Stimulated activated naive B cell treated with anti-CD40 and anti-IgM and Interleukin-4, amounts not matched to agents 10 μg/mL and 1 μg/mL and 100 μg/mL, for 72 hours (primary cell): ENCODE data around the gene NDUFA3.

Source experiments
- ATAC-seq, 2 donors: fragments of 150-1000 bp; cut with Tn5 transposase; replicated peaks; 2 replicates each; pipeline ENCODE4 v1.10.0; 2021; ENCODE audit warnings: moderate library complexity in 1 of 2
- DNase-seq: peaks from one replicate; pipeline ENCODE4 v3.0.0; 2021
- H3K27ac Mint-ChIP-seq: one replicate; pipeline ENCODE4 v1.8.0; 2022; ENCODE audit warnings: mild to moderate bottlenecking, mixed read lengths
- H3K27me3 Mint-ChIP-seq, 2 donors: one replicate each; pipeline ENCODE4 v1.8.0; 2022; ENCODE audit warnings: mixed read lengths in 2 of 2
- H3K36me3 Mint-ChIP-seq, 2 donors: one replicate each; pipeline ENCODE4 v1.8.0; 2022; ENCODE audit warnings: mixed read lengths in 2 of 2, mild to moderate bottlenecking in 1 of 2
- H3K4me1 Mint-ChIP-seq, 2 donors: one replicate each; pipeline ENCODE4 v1.8.0; 2022; ENCODE audit warnings: mixed read lengths in 2 of 2, mild to moderate bottlenecking in 1 of 2
- H3K4me3 Mint-ChIP-seq, 2 donors: one replicate each; pipeline ENCODE4 v1.8.0; 2022; ENCODE audit warnings: mild to moderate bottlenecking in 2 of 2, mixed read lengths in 2 of 2, moderate library complexity in 1 of 2
- H3K9me3 Mint-ChIP-seq, 2 donors: one replicate each; pipeline ENCODE4 v1.8.0; 2022; ENCODE audit warnings: mixed read lengths in 2 of 2, mild to moderate bottlenecking in 1 of 2

The NDUFA3 gene

GRCh38 chr19:54156953-54157352 is 54.3 kb downstream of the NDUFA3 start:
- peak overlapping the region; percentile 80 for H3K27ac Mint-ChIP-seq
- peaks cover 23 to 31% of the 10 kb centered on the region in 2 donors for H3K36me3 Mint-ChIP-seq
- no peaks in the 10 kb centered on the region for H3K27me3 Mint-ChIP-seq
- H3K4me1 Mint-ChIP-seq, result peaks cover 36 to 51% of the 10 kb centered on the region in 2 donors
- H3K9me3 Mint-ChIP-seq, result no peaks in the 10 kb centered on the region
- peak overlapping the region; percentile 11 to 22 for H3K4me3 Mint-ChIP-seq
- DNase-seq (no peak), ATAC-seq (no peak)
